Lower leg skin (tissue), 3 donors: ENCODE measurements around the gene TBX15.

Source experiments
- CTCF ChIP-seq, 3 donors: fragments of 450-650 bp; IDR thresholded peaks; one replicate each; pipeline ENCODE4 v1.5.1; 2016; ENCODE audit warnings: antibody characterized with exemption in 3 of 3, mild to moderate bottlenecking in 3 of 3, moderate library complexity in 2 of 3
- POLR2A ChIP-seq, 2 donors: fragments of 450-650 bp; IDR thresholded peaks; one replicate each; pipeline ENCODE4 v1.6.1; 2016 to 2017; ENCODE audit warnings: antibody characterized with exemption in 2 of 2, mild to moderate bottlenecking in 1 of 2, moderate library complexity in 1 of 2

- TF ChIP-seq CTCF (IDR thresholded peaks at IDR 0.05) (no peak), POLR2A (IDR thresholded peaks at IDR 0.05) (no peak)
These were observed 89.4 kb downstream of the TBX15 start for GRCh38 chr1:118898712-118899111.
